Erythroblast (primary cell): ENCODE results near the gene FAM98A.

Source experiments
- GATA1 ChIP-seq: IDR thresholded peaks from 2 replicates; pipeline ENCODE4 v1.6.1; 2011; ENCODE audit warnings: low read depth, mild to moderate bottlenecking, control low read depth, low read length, moderate library complexity
- POLR2A ChIP-seq: IDR thresholded peaks from 2 replicates; pipeline ENCODE4 v1.6.1; 2011; ENCODE audit warnings: mild to moderate bottlenecking, low read length

GRCh38 chr2:33597026-33597425, 2.1 kb downstream of the FAM98A start:
- TF ChIP-seq POLR2A (no peak), GATA1 (no peak)
